ENCODE data around the gene BSDC1.

BSDC1 gene

DNA sequence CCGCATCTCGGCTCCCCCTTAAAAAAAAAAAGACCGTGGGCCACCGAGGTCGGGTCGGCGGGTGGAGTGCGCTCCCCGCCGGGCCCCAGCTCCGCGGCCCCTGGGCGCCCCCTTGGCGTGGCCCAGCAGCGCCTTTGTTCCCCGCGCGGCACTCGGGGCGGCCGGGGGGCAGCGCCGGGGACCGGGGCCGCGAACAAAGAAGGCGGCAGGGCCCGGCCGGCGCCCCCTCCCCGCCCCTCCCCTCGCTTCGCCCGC is 58.8 kb downstream of the BSDC1 start:
- DNase-seq, result no peak

DNA sequence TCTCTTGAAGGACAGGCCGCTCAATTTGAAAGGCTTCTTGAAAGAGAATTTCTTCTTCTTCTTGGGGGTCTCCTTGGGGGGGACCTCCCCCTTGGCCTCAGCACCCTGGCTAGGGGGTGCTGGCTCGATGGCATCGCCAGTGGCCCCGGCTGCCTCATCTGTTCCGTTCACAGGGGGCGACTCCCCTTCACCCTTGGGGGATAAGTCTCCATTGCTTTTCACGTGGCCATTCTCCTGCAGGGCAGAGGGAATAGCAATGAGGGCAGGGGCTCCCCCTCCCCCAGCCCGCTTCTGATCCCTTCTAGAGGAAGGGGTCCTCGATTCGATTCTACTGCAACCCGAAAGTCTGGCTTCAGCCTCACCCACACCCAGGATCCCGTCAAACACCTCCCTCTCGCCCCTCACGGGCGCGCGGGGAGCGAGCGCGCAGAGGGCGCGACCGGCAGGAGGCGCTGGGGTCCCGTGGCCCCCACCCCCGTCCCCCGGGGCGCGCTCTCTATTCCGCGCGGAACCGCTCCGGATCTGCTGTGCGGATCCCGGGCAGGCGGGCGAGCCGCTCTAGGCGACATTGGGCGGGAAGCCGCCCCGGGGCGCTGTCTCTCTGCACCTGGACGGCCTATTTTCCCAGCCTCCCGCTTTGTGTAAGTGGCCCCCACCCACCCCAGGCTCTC is 59.2 kb downstream of the BSDC1 start:
- DNase-seq, result peak; percentile 70

DNA sequence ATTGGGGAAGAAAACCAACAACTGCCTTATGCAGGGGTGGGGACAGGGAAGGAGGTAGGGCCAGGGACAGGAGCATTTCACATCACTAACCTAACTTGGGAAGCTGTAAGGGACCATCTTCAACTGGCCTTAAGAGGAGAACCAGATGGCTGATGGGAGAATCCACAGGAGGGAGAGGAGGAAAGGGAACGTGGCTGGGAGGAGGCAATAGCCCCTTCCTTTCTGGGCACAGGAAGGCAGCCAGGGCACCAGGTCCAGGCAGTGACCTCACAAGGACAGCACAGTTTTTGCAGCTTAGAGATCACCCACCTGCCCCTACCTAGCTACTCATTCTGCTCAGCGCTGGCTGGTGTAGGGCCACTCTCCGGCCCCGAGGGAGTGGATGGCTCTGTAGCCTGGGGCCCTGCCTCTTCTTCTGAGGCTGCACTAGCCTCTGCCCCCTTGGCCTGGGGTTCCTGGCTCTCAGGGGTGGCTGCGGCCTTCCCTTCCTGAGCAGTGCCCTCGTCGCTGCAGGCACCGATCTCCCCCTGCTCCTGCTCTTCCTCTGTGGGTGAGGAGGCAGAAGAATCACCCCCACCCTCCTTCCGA is 59.9 kb downstream of the BSDC1 start:
- no peak for DNase-seq

DNA sequence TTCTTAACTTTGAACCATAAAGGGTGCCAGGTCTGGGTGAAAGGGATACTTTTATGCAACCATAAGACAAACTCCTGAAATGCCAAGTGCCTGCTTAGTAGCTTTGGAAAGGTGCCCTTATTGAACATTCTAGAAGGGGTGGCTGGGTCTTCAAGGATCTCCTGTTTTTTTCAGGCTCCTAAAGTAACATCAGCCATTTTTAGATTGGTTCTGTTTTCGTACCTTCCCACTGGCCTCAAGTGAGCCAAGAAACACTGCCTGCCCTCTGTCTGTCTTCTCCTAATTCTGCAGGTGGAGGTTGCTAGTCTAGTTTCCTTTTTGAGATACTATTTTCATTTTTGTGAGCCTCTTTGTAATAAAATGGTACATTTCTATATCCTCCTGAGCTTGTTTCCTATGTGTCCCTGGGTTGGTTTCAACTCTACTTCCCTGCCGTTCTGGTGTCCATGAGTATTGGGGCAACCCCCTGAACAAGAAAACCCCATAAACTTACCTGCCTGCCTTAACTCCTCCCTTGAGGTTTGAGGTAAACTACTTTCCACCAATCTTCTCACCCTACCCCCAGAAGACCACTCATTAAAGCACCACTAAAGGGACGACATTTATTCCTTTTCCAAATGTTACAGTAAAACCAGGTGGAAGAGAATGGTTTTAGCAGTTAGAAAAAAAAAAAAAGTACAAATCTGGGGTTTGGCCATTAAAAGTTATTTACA is 60.8 kb downstream of the BSDC1 start:
- no peak for DNase-seq

DNA sequence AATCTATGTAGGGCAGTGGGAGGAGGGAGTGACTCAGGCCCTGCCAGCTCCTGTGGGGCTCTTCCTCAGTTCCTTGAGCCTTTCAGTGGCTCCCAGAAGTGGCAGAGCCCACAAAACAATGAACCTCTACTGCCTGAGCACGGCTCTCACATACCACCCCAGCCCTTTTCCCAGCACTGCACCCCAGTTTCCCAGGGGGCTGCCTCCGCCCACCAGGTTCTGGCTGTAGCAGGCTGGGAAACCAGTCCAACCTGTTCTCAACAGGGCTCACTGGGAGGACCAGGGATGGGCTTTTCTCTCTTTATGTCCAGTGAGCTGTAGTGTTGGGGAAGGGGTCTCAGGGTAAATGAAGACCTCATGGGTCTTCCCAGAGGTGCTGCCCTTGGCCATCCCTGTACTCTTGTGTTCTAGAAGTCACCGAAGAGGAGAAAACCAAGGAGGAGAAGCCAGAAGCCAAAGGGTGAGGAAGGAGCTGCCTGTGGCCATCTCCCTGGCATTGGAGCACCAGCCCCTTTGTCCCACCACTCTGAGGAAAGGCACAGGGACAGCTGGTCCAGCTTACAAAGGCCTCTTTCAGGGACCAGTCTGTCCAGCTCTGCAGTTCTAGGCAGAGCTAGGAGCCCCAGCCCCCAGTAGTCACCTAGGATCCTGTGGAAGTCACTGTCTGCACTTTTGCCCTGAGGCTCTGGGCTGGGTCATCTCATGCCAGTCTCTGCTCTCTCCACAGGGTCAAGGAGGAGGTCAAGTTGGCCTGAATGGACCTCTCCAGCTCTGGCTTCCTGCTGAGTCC is 61.8 kb downstream of the BSDC1 start:
- no peak for DNase-seq

DNA sequence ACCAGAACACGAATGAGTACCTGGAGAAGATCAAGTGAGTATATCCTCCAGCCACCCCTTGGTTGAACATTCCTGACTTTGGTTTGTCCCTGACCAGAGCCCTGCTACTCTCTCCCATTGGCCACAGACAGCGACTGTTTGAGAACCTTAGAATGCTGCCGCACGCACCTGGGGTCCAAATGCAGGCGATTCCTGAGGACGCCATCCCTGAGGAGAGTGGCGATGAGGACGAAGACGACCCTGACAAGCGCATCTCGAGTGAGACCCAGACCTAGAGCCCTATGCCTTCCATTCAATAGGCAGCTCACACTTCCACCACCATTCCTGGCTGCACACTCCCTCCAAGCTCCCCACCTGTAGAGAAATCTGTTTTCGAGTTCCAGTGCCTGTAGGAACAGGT is 62.7 kb downstream of the BSDC1 start:
- no peak for DNase-seq

DNA sequence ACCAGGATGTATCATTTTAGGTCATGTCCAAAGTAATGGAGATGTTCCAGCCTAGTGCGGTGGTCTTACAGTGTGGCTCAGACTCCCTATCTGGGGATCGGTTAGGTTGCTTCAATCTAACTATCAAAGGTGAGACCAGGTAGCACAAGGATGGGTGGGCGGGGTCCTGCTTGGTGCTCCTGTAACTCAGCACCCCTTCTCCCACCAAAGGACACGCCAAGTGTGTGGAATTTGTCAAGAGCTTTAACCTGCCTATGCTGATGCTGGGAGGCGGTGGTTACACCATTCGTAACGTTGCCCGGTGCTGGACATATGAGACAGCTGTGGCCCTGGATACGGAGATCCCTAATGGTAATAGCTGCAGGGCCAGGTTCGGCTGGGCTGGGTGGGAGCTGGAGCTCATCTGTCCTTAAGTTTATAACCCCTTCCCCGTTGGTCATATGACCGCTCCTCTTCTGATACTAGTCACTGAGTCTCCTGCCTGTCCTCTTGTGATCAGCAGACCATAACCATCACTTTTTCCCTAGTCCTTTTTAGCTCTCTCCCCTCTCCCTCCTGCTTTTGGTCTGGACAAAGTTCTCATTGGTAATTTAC is 63.6 kb downstream of the BSDC1 start:
- no peak for DNase-seq

DNA sequence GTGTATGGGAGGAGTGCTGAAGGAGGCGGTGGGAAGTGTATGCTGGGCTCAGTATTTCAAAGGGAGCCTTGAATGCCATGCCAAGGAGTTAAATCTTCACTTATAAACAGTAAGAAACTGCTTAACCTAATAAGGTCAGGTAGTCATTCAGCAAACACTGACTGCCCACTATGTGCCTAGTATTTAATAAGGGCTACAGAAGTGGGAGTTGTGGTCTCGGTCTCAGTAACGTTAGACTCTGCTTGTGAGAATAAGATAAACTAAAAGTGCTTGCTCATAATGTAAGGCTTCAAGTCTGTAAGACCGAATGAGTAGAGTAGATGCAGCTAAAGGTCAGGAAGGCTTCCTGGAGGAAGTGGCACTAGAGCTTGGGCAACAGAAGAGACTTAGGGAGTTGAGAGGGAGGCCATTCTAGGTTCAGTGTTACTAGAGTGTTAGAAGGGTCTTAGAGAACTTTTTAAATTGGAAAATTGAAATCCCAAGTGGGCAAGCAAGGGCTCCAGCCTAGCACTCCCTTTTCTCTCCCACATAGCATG is 64.2 kb downstream of the BSDC1 start:
- no peak for DNase-seq

DNA sequence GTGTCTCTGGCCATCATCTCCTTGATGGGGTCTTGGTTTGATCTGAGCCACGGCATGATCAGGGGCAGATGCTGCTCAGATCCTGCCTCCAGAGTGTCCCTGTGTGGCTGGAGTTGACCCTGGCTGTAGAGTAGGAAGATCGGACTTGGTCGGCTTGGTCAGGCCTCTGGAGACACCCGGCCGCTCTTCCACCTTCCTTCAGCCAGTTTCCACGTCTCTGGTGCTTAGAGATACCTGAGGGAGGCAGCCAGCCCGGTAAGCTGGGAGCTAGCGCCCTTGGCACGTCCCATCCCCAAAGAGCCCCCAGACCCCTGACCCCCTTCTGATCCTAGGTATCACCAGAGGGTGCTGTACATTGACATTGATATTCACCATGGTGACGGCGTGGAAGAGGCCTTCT is 67.0 kb downstream of the BSDC1 start:
- no peak for DNase-seq

DNA sequence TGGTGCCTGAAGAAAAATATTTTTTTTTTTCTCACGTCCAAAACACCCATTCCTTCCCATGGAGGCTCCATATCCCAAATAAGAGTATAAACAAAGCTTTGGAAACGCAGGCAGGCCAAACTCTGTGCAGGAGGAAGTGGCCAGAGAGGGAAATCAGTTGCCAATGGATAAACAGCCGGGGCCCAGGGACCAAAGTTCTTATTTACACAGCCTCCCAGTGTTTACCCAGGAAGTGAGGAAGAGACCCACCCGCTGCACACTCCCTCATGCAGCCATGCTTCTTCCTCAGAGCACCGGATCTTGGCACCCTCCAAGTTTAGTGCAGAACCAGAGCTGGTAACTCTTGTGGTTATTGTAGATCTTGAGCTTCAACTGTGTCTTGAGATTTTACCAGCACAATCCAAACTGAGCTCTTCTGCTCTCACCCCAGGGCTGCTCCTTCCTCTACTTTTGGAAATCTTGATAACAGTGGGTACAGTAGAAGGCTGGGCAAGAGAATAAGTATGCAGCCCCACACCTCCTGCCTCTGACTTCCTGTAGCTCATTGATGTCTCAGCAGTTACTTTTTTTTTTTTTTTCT is 72.4 kb downstream of the BSDC1 start:
- DNase-seq, result no peak

DNA sequence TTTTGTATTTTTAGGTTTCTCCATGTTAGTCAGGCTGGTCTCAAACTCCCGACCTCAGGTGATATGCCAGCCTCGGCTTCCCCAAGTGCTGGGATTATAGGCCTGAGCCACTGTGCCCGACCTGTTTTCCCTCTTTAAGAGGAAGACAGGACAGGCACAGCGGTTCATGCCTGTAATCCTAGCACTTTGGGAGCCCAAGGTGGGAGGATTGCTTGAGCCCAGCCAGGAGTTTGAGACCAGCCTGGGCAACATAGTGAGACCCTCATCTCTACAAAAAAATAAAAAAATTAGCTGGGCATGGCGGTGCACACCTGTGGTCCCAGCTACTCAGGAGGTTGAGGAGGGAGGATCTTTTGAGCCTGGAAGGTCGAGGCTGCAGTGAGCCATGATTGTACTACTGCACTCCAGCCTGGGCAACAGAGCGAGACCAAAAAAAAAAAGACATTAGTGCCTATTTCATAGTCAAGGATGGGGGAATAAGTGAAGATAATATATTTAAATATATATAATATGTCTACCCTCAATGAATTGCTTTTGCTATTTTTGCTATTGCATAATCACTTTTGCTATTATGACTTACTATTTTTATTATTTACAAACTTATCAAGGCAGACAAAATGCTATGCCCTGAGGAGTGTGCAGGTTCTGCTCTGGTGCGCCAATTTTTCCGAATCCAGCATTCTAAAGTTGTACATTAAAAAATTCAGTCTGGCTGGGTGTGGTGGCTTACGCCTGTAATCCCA is 75.9 kb downstream of the BSDC1 start:
- no peak for DNase-seq

DNA sequence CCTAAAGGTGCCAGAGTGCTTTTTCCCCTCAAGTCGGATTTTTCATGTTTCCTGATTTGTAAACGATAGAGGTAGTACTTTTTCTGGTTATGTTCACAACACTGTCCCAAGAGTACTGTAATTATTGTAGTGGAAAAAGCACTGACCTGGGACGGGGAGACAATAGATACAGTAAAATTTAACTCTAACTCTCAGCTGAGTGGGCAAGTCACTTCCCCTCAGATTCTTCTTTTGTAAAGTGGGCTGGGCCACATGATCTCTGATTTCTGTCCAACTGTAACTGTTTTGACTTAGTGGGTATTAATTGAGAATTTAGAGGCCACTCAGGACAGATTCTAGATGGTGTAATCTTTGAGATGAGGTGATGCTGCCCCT is 77.4 kb downstream of the BSDC1 start:
- DNase-seq, result no peak

Data from OCI-M1 (cell line).